OCI-LY7 (cell line): Measurements from ENCODE around the gene MTF2.

ENCODE experiments used
- EZH2phosphoT487 ChIP-seq: fragments of 200-600 bp; sonication (generic); IDR thresholded peaks from 2 replicates; pipeline ENCODE4 v1.6.1; 2018; ENCODE audit warnings: low read depth, borderline replicate concordance, mild to moderate bottlenecking, mixed run types, antibody characterized with exemption, low read length, moderate library complexity, mixed read lengths
- TF ChIP-seq, protein P1 (sequence below): fragments of 200-600 bp; sonication (generic); conservative IDR thresholded peaks from 2 replicates; pipeline ENCODE4 v1.5.1; 2014; ENCODE audit warnings: mild to moderate bottlenecking, antibody characterized with exemption, low read length, moderate library complexity, mixed read lengths

DNA sequence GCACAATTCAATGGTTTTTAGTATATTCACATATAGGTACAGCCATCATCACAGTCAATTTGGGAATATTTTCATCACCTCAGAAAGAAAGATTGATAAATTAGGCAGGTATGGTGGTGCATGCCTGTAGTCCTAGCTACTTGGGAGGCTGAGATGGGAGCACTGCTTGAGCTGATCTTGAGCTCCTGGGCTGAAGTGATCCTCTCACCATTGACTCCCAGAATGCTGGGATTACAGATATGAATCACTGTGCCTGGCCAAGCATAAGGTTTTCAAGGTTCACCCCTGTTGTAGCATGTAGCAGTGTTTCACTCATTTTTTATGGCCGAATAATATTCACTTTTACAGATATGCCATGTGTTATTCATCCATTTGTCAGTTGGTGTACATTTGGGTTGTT lies 44.7 kb upstream of the MTF2 start:
- TF ChIP-seq, protein P1, sequence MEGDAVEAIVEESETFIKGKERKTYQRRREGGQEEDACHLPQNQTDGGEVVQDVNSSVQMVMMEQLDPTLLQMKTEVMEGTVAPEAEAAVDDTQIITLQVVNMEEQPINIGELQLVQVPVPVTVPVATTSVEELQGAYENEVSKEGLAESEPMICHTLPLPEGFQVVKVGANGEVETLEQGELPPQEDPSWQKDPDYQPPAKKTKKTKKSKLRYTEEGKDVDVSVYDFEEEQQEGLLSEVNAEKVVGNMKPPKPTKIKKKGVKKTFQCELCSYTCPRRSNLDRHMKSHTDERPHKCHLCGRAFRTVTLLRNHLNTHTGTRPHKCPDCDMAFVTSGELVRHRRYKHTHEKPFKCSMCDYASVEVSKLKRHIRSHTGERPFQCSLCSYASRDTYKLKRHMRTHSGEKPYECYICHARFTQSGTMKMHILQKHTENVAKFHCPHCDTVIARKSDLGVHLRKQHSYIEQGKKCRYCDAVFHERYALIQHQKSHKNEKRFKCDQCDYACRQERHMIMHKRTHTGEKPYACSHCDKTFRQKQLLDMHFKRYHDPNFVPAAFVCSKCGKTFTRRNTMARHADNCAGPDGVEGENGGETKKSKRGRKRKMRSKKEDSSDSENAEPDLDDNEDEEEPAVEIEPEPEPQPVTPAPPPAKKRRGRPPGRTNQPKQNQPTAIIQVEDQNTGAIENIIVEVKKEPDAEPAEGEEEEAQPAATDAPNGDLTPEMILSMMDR, result no peak
- TF ChIP-seq EZH2phosphoT487, result no peak
